HepG2 (cell line): ENCODE measurements around the gene PTCD2. TPM values are rescaled to one million over a fixed set of nuclear protein-coding genes. Genes with fewer than 3 reads are reported as not detected.

ENCODE experiments used
- AHDC1 ChIP-seq: sonication (generic); formaldehyde crosslinking; IDR thresholded peaks from 2 replicates; pipeline ENCODE4 v1.5.1; 2020; ENCODE audit warnings: mild to moderate bottlenecking, missing genetic modification reagents, borderline replicate concordance
- ARID5B ChIP-seq: IDR thresholded peaks from 2 replicates; pipeline ENCODE4 v1.4.0; 2020; ENCODE audit warnings: mild to moderate bottlenecking, missing genetic modification reagents
- ARNTL ChIP-seq: sonication (generic); formaldehyde crosslinking; IDR thresholded peaks from 2 replicates; pipeline ENCODE4 v1.4.0; 2020; ENCODE audit warnings: mild to moderate bottlenecking, missing genetic modification reagents
- ATF7 ChIP-seq, 2 experiments: fragments of 450-650 bp in 1 of 2; sonication (generic) in 1 of 2; formaldehyde crosslinking in 1 of 2; IDR thresholded peaks; 2 replicates each; pipeline versions ENCODE4 v1.4.0 to v1.6.1; 2016 to 2020; ENCODE audit warnings: antibody characterized with exemption in 1 of 2, mild to moderate bottlenecking in 1 of 2, missing genetic modification reagents in 1 of 2
- BRCA1 ChIP-seq: sonication (generic); formaldehyde crosslinking; IDR thresholded peaks from 2 replicates; pipeline ENCODE4 v1.4.0; 2020; ENCODE audit warnings: missing genetic modification reagents
- CBX1 ChIP-seq: IDR thresholded peaks from one replicate; pipeline ENCODE4 v1.6.1; 2016; ENCODE audit warnings: antibody characterized with exemption, low read depth
- CHD4 ChIP-seq: fragments of 200-600 bp; sonication (generic); IDR thresholded peaks from 2 replicates; pipeline ENCODE4 v1.7.0; 2017; ENCODE audit warnings: mild to moderate bottlenecking, low read length, borderline replicate concordance
- CREM ChIP-seq, 2 experiments: sonication (generic) in 1 of 2; formaldehyde crosslinking in 1 of 2; IDR thresholded peaks; 2 replicates each; pipeline versions ENCODE4 v1.4.0 to v1.6.1; 2016 to 2020; ENCODE audit warnings: antibody characterized with exemption in 1 of 2, mild to moderate bottlenecking in 1 of 2, missing genetic modification reagents in 1 of 2
- GATAD1 ChIP-seq: IDR thresholded peaks from 2 replicates; pipeline ENCODE4 v1.6.1; 2016; ENCODE audit warnings: missing genetic modification reagents, missing compliant biosample characterization
- HOXA5 ChIP-seq: sonication (generic); formaldehyde crosslinking; IDR thresholded peaks from 2 replicates; pipeline ENCODE4 v1.4.0; 2020; ENCODE audit warnings: missing genetic modification reagents
- KDM6A ChIP-seq: IDR thresholded peaks from 2 replicates; pipeline ENCODE4 v1.6.1; 2016; ENCODE audit warnings: low read depth
- MED1 ChIP-seq: sonication (generic); formaldehyde crosslinking; IDR thresholded peaks from 2 replicates; pipeline ENCODE4 v1.4.0; 2020; ENCODE audit warnings: missing genetic modification reagents
- MED8 ChIP-seq: sonication (generic); formaldehyde crosslinking; IDR thresholded peaks from 2 replicates; pipeline ENCODE4 v1.8.1; 2023; ENCODE audit warnings: mild to moderate bottlenecking, missing genetic modification reagents; ENCODE audit not compliant: insufficient replicate concordance
- MLX ChIP-seq: IDR thresholded peaks from 2 replicates; pipeline ENCODE4 v1.6.1; 2016
- NCOA2 ChIP-seq: sonication (generic); formaldehyde crosslinking; IDR thresholded peaks from 2 replicates; pipeline ENCODE4 v1.8.0; 2022; ENCODE audit warnings: inconsistent platforms
- NCOR1 ChIP-seq: fragments of 200-600 bp; sonication (generic); IDR thresholded peaks from 2 replicates; pipeline ENCODE4 v1.7.0; 2017; ENCODE audit warnings: antibody characterized with exemption, low read length, borderline replicate concordance
- POGZ ChIP-seq: sonication (generic); formaldehyde crosslinking; IDR thresholded peaks from 2 replicates; pipeline ENCODE4 v1.4.0; 2020; ENCODE audit warnings: mild to moderate bottlenecking, missing genetic modification reagents
- RCOR2 ChIP-seq: IDR thresholded peaks from 2 replicates; pipeline ENCODE4 v1.6.1; 2016; ENCODE audit warnings: missing biosample characterization, missing genetic modification reagents
- RXRB ChIP-seq: IDR thresholded peaks from 2 replicates; pipeline ENCODE4 v1.6.1; 2016; ENCODE audit warnings: borderline replicate concordance, missing genetic modification reagents, missing compliant biosample characterization
- TRIM24 ChIP-seq: sonication (generic); formaldehyde crosslinking; IDR thresholded peaks from 2 replicates; pipeline ENCODE4 v1.8.0; 2022; ENCODE audit warnings: mild to moderate bottlenecking, missing genetic modification reagents
- ZNF644 ChIP-seq: IDR thresholded peaks from 2 replicates; pipeline ENCODE4 v1.6.1; 2016; ENCODE audit warnings: low read depth
- ZSCAN9 ChIP-seq: IDR thresholded peaks from 2 replicates; pipeline ENCODE4 v1.6.1; 2016; ENCODE audit warnings: borderline replicate concordance
- polyA plus RNA-seq, 8 experiments: library from polyadenylated mRNA; depleted of rRNA in 3 of 8; stranded (reverse) in 7 of 8; unstranded in 1 of 8; fragments of >200 nt; fragmentation: Illumina TruSeq in 4 of 8; extraction: Trizol in 4 of 8; gene quantifications; 2 replicates each; pipeline versions ENCODE4 v1.2.1 to v1.2.3, GENCODE V29; 2011 to 2016; ENCODE audit warnings: low read depth in 4 of 8, missing spikeins in 1 of 8, mixed read lengths in 1 of 8; ENCODE audit not compliant: insufficient read depth in 1 of 8
- total RNA-seq, 5 experiments: library from RNA; depleted of rRNA; stranded (reverse); fragments of >200 nt; fragmentation: Illumina TruSeq; extraction: Trizol; gene quantifications; 2 replicates each; pipeline ENCODE4 v1.2.3, GENCODE V29; 2016; ENCODE audit warnings: low read depth in 1 of 5

PTCD2 gene
- total and polyA plus RNA-seq, 2 of the 13 experiments (the other 11 are each of a cell fraction or from before 2014, with no cell fraction given), result 5.3 to 6.4 TPM

GRCh38 chr5:72295539-72295938 lies 24.6 kb upstream of the PTCD2 start (continued):
- no peak; the same call in 1 of the 2 replicates for TF ChIP-seq AHDC1 (CRISPR knock-in tag)
- TF ChIP-seq NCOA2 (CRISPR knock-in tag), result peak; percentile 92
- TF ChIP-seq TRIM24, result no peak
- TF ChIP-seq GATAD1 (CRISPR knock-in tag), result 0 out of 2 replicates have a peak, but pooled peaks have one; percentile 31
- TF ChIP-seq MED8 (CRISPR knock-in tag), result no peak
- TF ChIP-seq RCOR2, result peak; percentile 86
- TF ChIP-seq HOXA5 (CRISPR knock-in tag), result 0 out of 2 replicates have a peak, but pooled peaks have one; percentile 25
- TF ChIP-seq ARNTL, result peak; percentile 62; the same call in 1 of the 2 replicates
- TF ChIP-seq ZSCAN9 (CRISPR knock-in tag), result 0 out of 2 replicates have a peak, but pooled peaks have one; percentile 50
- TF ChIP-seq BRCA1 (CRISPR knock-in tag), result no peak
- peak; percentile 81 for TF ChIP-seq ZNF644 (CRISPR knock-in tag)
- TF ChIP-seq ARID5B, result peak; percentile 93
- TF ChIP-seq MED1 (CRISPR knock-in tag), result peak; percentile 62; the same call in 1 of the 2 replicates
- peak; percentile 70; the same call in 1 of the 2 replicates for TF ChIP-seq POGZ (CRISPR knock-in tag)
- TF ChIP-seq CREM (IDR thresholded peaks at IDR 0.05), result peak; percentile 60; the same call in 1 of the 2 replicates
- no peak for TF ChIP-seq CREM (CRISPR knock-in tag; IDR thresholded peaks at IDR 0.05)
- TF ChIP-seq MLX, result peak; percentile 93
- peak; percentile 93 for TF ChIP-seq RXRB (CRISPR knock-in tag)
- TF ChIP-seq ATF7 (IDR thresholded peaks at IDR 0.05), result 0 out of 2 replicates have a peak, but pooled peaks have one; percentile 5
- no peak for TF ChIP-seq ATF7 (CRISPR knock-in tag; IDR thresholded peaks at IDR 0.05)
- TF ChIP-seq NCOR1, result peak; percentile 58; the same call in 1 of the 2 replicates
- TF ChIP-seq CBX1, result no peak
- TF ChIP-seq CHD4, result no peak
- TF ChIP-seq KDM6A (CRISPR knock-in tag), result peak; percentile 64
